HG02885 (cell line): ENCODE data around the gene SKIDA1.

ENCODE experiments used
- ATAC-seq: cut with Tn5 transposase; IDR thresholded peaks from one replicate; pipeline ENCODE4 v1.9.1; 2021; ENCODE audit warnings: mild to moderate bottlenecking; ENCODE audit not compliant: unreplicated experiment, poor library complexity

The SKIDA1 gene

DNA sequence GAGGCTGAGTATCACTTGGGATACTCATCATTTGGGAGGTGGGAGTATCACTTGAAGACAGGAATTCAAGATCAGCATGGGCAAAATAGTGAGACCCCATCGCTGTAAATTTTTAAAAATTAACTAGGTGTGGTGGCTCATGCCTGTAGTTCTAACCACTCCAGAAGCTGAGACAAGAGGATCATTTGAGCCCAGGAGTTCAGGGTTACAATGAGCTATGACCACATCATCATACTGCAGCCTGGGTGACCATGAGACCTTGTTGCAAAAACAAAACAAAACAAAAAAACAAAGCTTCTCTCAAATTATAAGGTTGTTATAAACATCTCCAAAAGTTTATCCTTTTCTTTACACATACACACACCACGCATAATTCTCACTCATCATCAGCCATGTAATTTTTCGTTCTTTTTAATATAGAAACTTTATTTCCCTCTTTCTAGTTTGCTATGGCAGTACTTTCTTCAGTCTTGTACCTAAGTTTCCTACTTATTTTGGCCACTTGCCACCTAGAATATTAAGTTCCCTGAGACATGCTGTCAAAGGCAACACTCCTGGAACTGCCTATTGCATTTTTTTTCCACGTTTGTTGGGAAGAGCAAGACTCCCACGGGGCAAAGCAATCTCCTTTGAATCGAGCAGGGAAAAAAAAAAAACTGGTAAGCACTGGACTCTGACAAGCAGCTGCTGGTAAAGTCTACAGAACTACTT is 37.1 kb downstream of the SKIDA1 start:
- no peak for ATAC-seq

DNA sequence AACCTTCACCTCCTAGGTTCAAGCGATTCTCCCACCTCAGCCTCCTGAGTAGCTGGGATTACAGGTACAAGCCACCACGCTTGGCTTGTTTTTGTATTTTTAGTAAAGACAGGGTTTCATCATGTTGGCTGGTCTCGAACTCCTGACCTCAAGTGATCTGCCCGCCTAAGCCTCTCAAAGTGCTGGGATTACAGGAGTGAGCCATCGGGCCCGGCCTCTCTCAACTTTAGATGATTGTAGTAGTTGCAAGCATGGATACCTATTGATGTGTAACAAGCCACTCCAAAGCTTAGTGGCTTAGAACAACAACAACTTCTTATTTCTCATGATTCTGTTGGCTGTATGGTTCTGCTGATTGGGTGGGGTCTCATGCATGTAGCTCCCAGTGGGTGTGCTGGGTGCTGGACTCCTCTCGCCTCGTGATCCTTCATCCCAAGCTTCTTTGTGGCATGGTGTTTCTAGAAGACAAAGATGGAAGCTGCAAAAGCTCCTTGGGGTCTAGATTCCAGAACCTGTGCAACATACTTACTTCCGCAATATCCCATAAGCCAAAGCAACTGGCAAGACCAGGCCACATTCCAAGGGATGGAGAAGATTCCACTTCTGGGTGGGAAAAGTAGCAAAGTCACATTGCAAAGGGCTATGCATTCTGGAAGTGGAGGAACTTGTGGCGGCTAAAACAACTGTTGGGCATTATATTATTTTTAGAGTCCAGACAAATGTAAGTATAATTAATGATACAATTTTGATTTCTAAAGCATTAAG is 37.9 kb downstream of the SKIDA1 start:
- ATAC-seq = no peak

DNA sequence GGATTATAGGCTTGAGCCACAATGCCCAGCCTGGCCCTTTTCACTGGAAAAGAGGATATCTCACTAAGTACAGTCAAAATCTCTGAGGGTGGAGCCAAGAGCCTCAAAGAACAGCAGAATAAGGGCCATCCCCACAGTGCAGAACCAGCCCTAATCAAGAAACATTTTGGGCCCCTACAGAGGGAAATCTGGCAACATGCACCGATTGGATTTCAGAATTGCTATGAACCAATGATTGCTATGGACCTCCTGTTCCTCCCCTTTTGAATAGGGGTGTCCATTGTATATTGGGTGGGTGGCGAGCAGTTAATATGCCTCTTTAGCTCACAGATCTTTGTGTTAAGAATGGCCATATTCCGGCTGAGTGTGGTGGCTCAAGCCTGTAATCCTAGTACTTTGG is 42.7 kb downstream of the SKIDA1 start:
- ATAC-seq = no peak

- no peak for ATAC-seq
Observed at GRCh38 chr10:21481407-21481806, 44.1 kb downstream of the SKIDA1 start.

GRCh38 chr10:21479570-21480315 is 45.7 kb downstream of the SKIDA1 start:
- no peak for ATAC-seq

DNA sequence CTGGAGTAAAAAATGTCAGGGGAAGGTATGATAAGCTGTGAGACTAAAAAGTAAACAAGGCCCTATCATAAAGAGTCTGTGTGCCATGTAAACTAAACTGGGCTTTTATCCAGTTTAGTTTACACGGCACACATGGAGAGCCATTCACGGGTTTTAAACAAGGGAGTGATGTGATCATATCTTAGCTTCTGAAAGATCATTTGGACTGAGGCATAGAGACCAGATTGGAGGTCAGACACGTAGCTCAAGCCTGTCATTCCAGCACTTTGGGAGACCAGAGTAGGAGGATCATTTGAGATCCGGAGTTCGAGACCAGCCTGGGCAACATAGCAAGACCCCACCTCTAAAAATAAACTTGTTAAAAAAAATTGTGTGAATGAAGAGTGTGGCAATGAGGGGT is 50.1 kb downstream of the SKIDA1 start:
- ATAC-seq = no peak

GRCh38 chr10:21473541-21473940 is 51.9 kb downstream of the SKIDA1 start:
- no peak for ATAC-seq

GRCh38 chr10:21473135-21473534 is 52.3 kb downstream of the SKIDA1 start:
- ATAC-seq = no peak

GRCh38 chr10:21468086-21468485 is 57.4 kb downstream of the SKIDA1 start:
- no peak for ATAC-seq

DNA sequence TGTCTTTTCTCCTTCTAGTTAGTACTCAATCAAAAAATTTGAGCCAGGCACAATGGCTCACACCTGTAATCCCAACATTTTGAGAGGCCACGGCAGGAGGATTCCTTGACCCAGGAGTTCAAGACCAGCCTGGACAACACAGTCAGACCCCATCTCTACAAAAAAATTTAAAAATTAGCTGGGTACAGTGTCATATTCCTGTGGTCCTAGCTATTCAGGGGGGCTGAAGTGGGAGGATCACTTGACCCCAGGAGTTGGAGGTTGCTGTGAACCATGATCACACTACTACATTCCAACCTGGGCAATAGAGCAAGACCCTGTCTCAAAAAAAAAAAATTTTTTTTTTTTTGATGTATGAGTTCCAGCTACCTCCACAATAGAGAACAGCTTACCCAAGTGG is 57.8 kb downstream of the SKIDA1 start:
- ATAC-seq = no peak

- ATAC-seq = no peak
Observed at GRCh38 chr10:21464134-21464533, 61.3 kb downstream of the SKIDA1 start.
